Liver (tissue), 9 donors: ENCODE results near the gene GOLGA5. TPM values are rescaled to one million over a fixed set of nuclear protein-coding genes. Genes with fewer than 3 reads are reported as not detected.

ENCODE experiments used
- DNase-seq: peaks from one replicate; pipeline ENCODE4 v3.0.0-alpha.2; 2017; ENCODE audit warnings: low spot score
- H3K27ac ChIP-seq, 2 donors: one replicate each; pipeline ENCODE4 v1.7.0; 2013; ENCODE audit warnings: inconsistent platforms in 2 of 2, low read length in 2 of 2, control low read depth in 1 of 2, low read depth in 1 of 2, mild to moderate bottlenecking in 1 of 2
- H3K27me3 ChIP-seq, 4 donors: one replicate each; pipeline versions ENCODE4 v1.6.1 to v1.7.0; 2013; ENCODE audit warnings: low read length in 3 of 4, inconsistent platforms in 1 of 4, mild to moderate bottlenecking in 1 of 4, moderate library complexity in 1 of 4; ENCODE audit not compliant: control insufficient read depth in 4 of 4, insufficient read depth in 4 of 4
- H3K36me3 ChIP-seq, 4 donors: one replicate each; pipeline versions ENCODE4 v1.6.1 to v1.7.0; 2013; ENCODE audit warnings: low read length in 3 of 4, mild to moderate bottlenecking in 3 of 4, low read depth in 1 of 4, moderate library complexity in 1 of 4; ENCODE audit not compliant: control insufficient read depth in 4 of 4, insufficient read depth in 3 of 4
- H3K4me1 ChIP-seq, 4 donors: one replicate each; pipeline versions ENCODE4 v1.6.1 to v1.7.0; 2013; ENCODE audit warnings: low read length in 3 of 4, mild to moderate bottlenecking in 3 of 4, moderate library complexity in 1 of 4; ENCODE audit not compliant: control insufficient read depth in 4 of 4, insufficient read depth in 4 of 4
- H3K4me3 ChIP-seq, 3 donors: one replicate each; pipeline versions ENCODE4 v1.6.1 to v1.7.0; 2013; ENCODE audit warnings: low read length in 3 of 3, control low read depth in 1 of 3, low read depth in 1 of 3, mild to moderate bottlenecking in 1 of 3
- H3K9ac ChIP-seq, 2 donors: one replicate each; pipeline ENCODE4 v1.7.0; 2013; ENCODE audit warnings: low read length in 2 of 2, mild to moderate bottlenecking in 2 of 2, moderate library complexity in 2 of 2, control low read depth in 1 of 2, low read depth in 1 of 2
- H3K9me3 ChIP-seq, 4 donors: one replicate each; pipeline versions ENCODE4 v1.6.1 to v1.7.0; 2013; ENCODE audit warnings: low read length in 3 of 4; ENCODE audit not compliant: control insufficient read depth in 4 of 4
- ATF3 ChIP-seq: IDR thresholded peaks from 2 replicates; pipeline ENCODE4 v1.6.1; 2016; ENCODE audit warnings: antibody characterized with exemption
- CTCF ChIP-seq: fragments of 150-350 bp; IDR thresholded peaks from 2 replicates; pipeline ENCODE4 v1.5.1; 2017; ENCODE audit warnings: improper control_type of control experiment, low read depth, low read length; ENCODE audit not compliant: missing input control
- EGR1 ChIP-seq, 2 donors: IDR thresholded peaks; 2 replicates each; pipeline ENCODE4 v1.6.1; 2016 to 2018; ENCODE audit warnings: antibody characterized with exemption in 2 of 2, low read depth in 2 of 2
- FOXA1 ChIP-seq: IDR thresholded peaks from 2 replicates; pipeline ENCODE4 v1.6.1; 2016; ENCODE audit warnings: antibody characterized with exemption
- FOXA2 ChIP-seq: IDR thresholded peaks from 2 replicates; pipeline ENCODE4 v1.6.1; 2016; ENCODE audit warnings: antibody characterized with exemption
- GABPA ChIP-seq, 2 donors: IDR thresholded peaks in 1 of 2; conservative IDR thresholded peaks in 1 of 2; 2 replicates each; pipeline ENCODE4 v1.6.1; 2016; ENCODE audit warnings: antibody characterized with exemption in 2 of 2, mild to moderate bottlenecking in 1 of 2, moderate library complexity in 1 of 2
- HNF4A ChIP-seq, 2 donors: conservative IDR thresholded peaks; 2 replicates each; pipeline ENCODE4 v1.6.1; 2016; ENCODE audit warnings: antibody characterized with exemption in 2 of 2, mild to moderate bottlenecking in 2 of 2
- HNF4G ChIP-seq: IDR thresholded peaks from 2 replicates; pipeline ENCODE4 v1.6.1; 2016; ENCODE audit warnings: antibody characterized with exemption
- JUND ChIP-seq, 2 donors: IDR thresholded peaks; 2 replicates each; pipeline ENCODE4 v1.6.1; 2016; ENCODE audit warnings: antibody characterized with exemption in 2 of 2
- MAX ChIP-seq: IDR thresholded peaks from 2 replicates; pipeline ENCODE4 v1.6.1; 2016; ENCODE audit warnings: antibody characterized with exemption
- NR2F2 ChIP-seq: IDR thresholded peaks from 2 replicates; pipeline ENCODE4 v1.6.1; 2016; ENCODE audit warnings: antibody characterized with exemption
- RAD21 ChIP-seq, 2 donors: IDR thresholded peaks; 2 replicates each; pipeline ENCODE4 v1.6.1; 2016; ENCODE audit warnings: antibody characterized with exemption in 2 of 2, mild to moderate bottlenecking in 2 of 2
- REST ChIP-seq: IDR thresholded peaks from 2 replicates; pipeline ENCODE4 v1.6.1; 2016; ENCODE audit warnings: antibody characterized with exemption, mild to moderate bottlenecking
- RXRA ChIP-seq, 2 donors: IDR thresholded peaks; 2 replicates each; pipeline ENCODE4 v1.6.1; 2017 to 2018; ENCODE audit warnings: antibody characterized with exemption in 2 of 2, mild to moderate bottlenecking in 1 of 2
- SP1 ChIP-seq: IDR thresholded peaks from 2 replicates; pipeline ENCODE4 v1.6.1; 2018; ENCODE audit warnings: antibody characterized with exemption, mild to moderate bottlenecking
- TAF1 ChIP-seq: conservative IDR thresholded peaks from 2 replicates; pipeline ENCODE4 v1.6.1; 2016; ENCODE audit warnings: antibody characterized with exemption, mild to moderate bottlenecking
- YY1 ChIP-seq: IDR thresholded peaks from 2 replicates; pipeline ENCODE4 v1.6.1; 2016; ENCODE audit warnings: antibody characterized with exemption, mild to moderate bottlenecking
- ZBTB33 ChIP-seq: IDR thresholded peaks from 2 replicates; pipeline ENCODE4 v1.6.1; 2016; ENCODE audit warnings: antibody characterized with exemption
- WGBS: extraction: QIAGEN DNeasy Blood & Tissue Kit; methylation state at CpG from one replicate; pipeline ENCODE4 v1.1.7; 2013; 5-methylcytosine and 5-hydroxymethylcytosine counted together
- polyA plus RNA-seq, 2 donors: library from polyadenylated mRNA; stranded (reverse) in 1 of 2; unstranded in 1 of 2; fragments of 200-250 nt in 1 of 2; fragments of >200 nt in 1 of 2; fragmentation: Nextera tagmentation in 1 of 2; extraction: Ambion mirVana in 1 of 2; gene quantifications; one replicate each; pipeline versions ENCODE4 v1.2.1 to v1.2.3, GENCODE V29; 2013 to 2015
- total RNA-seq, 2 donors: library from RNA; depleted of rRNA; stranded (reverse); fragments of >200 nt; gene quantifications; one replicate each; pipeline ENCODE4 v1.2.3, GENCODE V29; 2014
- donor health status: healthy.
- donor health status: healthy.
- donor health status: healthy.
- donor health status: healthy.
- donor health status: healthy.

GOLGA5 gene
- total and polyA plus RNA-seq, 4 donors: 19.2 to 39.9 (median 28.2) TPM

- Histone ChIP-seq H3K9ac (no peak overlapping the region), H3K4me1 (no peaks in the 10 kb centered on the region), H3K27me3 (no peaks in the 10 kb centered on the region), H3K4me3 (no peak overlapping the region), H3K36me3 (no peaks in the 10 kb centered on the region), H3K9me3 (peaks cover 0 to 5% (median 1%) of the 10 kb centered on the region in 4 donors), H3K27ac (peak overlapping the region in 1 of 2 donors; percentile 20)
- no peak for DNase-seq
- 94% methylated on average over 1 of the region's 1 CpG for WGBS
- no peak for TF ChIP-seq MAX
- TF ChIP-seq ATF3: no peak
- TF ChIP-seq RXRA (IDR thresholded peaks at IDR 0.05): no peak
Measured at GRCh38 chr14:92786427-92786756, 7.7 kb upstream of the GOLGA5 start.

- Histone ChIP-seq H3K4me1 (no peaks in the 10 kb centered on the region), H3K27me3 (no peaks in the 10 kb centered on the region), H3K36me3 (no peaks in the 10 kb centered on the region), H3K9me3 (peaks cover 0 to 5% (median 1%) of the 10 kb centered on the region in 4 donors), H3K9ac (no peak overlapping the region), H3K4me3 (no peak overlapping the region), H3K27ac (no peak overlapping the region)
- TF ChIP-seq TAF1 (no peak), EGR1 (IDR thresholded peaks at IDR 0.05; ENCODE audit: low read depth in 2 of 2) (no peak), YY1 (no peak), FOXA2 (no peak), MAX (no peak), FOXA1 (no peak), HNF4G (no peak), RAD21 (IDR thresholded peaks at IDR 0.05) (no peak), SP1 (no peak), ATF3 (no peak), REST (no peak), HNF4A (conservative IDR thresholded peaks at IDR 0.05) (no peak), ZBTB33 (no peak), JUND (IDR thresholded peaks at IDR 0.05) (no peak), GABPA (IDR thresholded peaks at IDR 0.05 in 1 of 2, conservative IDR thresholded peaks at IDR 0.05 in 1 of 2) (no peak), RXRA (IDR thresholded peaks at IDR 0.05) (no peak), CTCF (no peak), NR2F2 (no peak)
- WGBS: 97% methylated on average over 2 of the region's 2 CpGs
- no peak for DNase-seq
Measured at GRCh38 chr14:92787554-92787953, 6.6 kb upstream of the GOLGA5 start.
